Stomach (tissue), 4 donors: ENCODE measurements around the gene THAP6.

Source experiments
- CTCF ChIP-seq, 7 experiments: fragments of 450-650 bp in 4 of 7; fragments of 200-600 bp in 3 of 7; sonication (generic) in 3 of 7; IDR thresholded peaks; one replicate each; pipeline ENCODE4 v1.5.1; 2016 to 2019; ENCODE audit warnings: antibody characterized with exemption in 7 of 7, control low read depth in 2 of 7, mild to moderate bottlenecking in 1 of 7
- POLR2A ChIP-seq, 4 donors: fragments of 450-650 bp; IDR thresholded peaks; one replicate each; pipeline ENCODE4 v1.6.1; 2016; ENCODE audit warnings: antibody characterized with exemption in 4 of 4, control low read depth in 2 of 4, mild to moderate bottlenecking in 1 of 4, moderate library complexity in 1 of 4
- POLR2AphosphoS5 ChIP-seq, 3 donors: sonication (generic); formaldehyde crosslinking; IDR thresholded peaks; one replicate each; pipeline ENCODE4 v1.6.1; 2016; ENCODE audit warnings: antibody characterized with exemption in 3 of 3

DNA sequence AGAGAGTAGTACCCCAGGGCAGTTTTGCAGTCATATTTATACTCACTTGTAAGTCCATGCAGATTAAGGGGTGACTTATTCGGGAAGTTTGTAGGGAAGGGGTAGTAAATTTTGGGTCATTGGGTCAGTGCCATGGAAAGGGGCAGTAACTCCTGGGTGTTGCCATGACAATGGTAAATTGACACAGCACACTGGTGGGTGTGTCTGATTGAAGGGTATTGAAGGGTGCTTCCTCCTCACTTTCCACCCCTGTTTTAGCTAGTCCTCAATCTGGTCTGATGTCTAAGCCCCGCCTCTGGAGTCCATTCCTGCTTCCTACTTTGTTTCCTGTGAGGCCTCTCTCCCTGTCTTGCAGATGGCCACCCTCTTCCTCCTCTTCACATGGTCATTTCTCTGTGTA is 53.5 kb downstream of the THAP6 start:
- TF ChIP-seq CTCF (IDR thresholded peaks at IDR 0.05) (no peak), POLR2A (IDR thresholded peaks at IDR 0.05) (no peak), POLR2AphosphoS5 (IDR thresholded peaks at IDR 0.05) (no peak)
